PC-3 (cell line): ENCODE results near the gene NEU3.

Experiments
- CTCF ChIP-seq: fragments of 300-600 bp; sonication (generic); conservative IDR thresholded peaks from 2 replicates; pipeline ENCODE4 v1.5.1; 2017; ENCODE audit warnings: antibody characterized with exemption, low read depth, mild to moderate bottlenecking, low read length
- EZH2 ChIP-seq: fragments of 300-600 bp; sonication (generic); IDR thresholded peaks from one replicate; pipeline ENCODE4 v1.6.1; 2017; ENCODE audit warnings: antibody characterized with exemption, mild to moderate bottlenecking, low read length; ENCODE audit not compliant: unreplicated experiment
- EZH2phosphoT487 ChIP-seq: fragments of 300-600 bp; sonication (generic); IDR thresholded peaks from 2 replicates; pipeline ENCODE4 v1.6.1; 2018; ENCODE audit warnings: mild to moderate bottlenecking, antibody characterized with exemption, low read length, borderline replicate concordance

GRCh38 chr11:75052457-75052856 is 63.7 kb downstream of the NEU3 start:
- TF ChIP-seq CTCF (no peak), EZH2 (no peak), EZH2phosphoT487 (no peak)
